Ishikawa (cell line): Measurements from ENCODE around the gene SUOX.

Experiments used
- CEBPB ChIP-seq: IDR thresholded peaks from 2 replicates; pipeline ENCODE4 v1.6.1; 2012
- EGR1 ChIP-seq: IDR thresholded peaks from 2 replicates; pipeline ENCODE4 v1.6.1; 2012
- EP300 ChIP-seq: IDR thresholded peaks from 2 replicates; pipeline ENCODE4 v1.6.1; 2012; ENCODE audit warnings: borderline replicate concordance
- NFIC ChIP-seq: IDR thresholded peaks from 2 replicates; pipeline ENCODE4 v1.6.1; 2012
- RAD21 ChIP-seq: IDR thresholded peaks from 2 replicates; pipeline ENCODE4 v1.6.1; 2012; ENCODE audit warnings: low read depth
- YY1 ChIP-seq: IDR thresholded peaks from 2 replicates; pipeline ENCODE4 v1.6.1; 2012; ENCODE audit warnings: low read depth

DNA sequence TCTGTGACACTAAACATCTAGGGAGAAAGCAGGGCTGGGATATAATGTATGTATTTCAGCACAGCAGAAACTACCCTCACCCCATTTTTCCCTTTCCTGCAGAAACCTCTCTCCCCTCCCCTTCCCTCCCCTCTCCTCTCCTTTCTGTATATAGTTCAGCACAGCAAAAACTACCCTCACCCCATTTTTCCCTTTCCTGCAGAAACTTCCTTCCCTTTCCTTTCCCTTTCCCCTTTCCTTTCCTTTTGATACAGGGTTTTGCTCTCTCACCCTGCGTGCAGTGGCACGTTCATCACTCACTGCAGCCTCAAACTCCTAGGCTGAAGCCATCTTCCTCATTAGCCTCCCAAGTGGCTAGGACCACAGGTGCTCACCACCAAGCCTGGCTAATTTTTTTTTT, 33.3 kb upstream of the SUOX start:
- no peak for TF ChIP-seq CEBPB
- no peak for TF ChIP-seq YY1
- TF ChIP-seq RAD21: no peak
- TF ChIP-seq EP300: no peak
- no peak for TF ChIP-seq NFIC
- TF ChIP-seq EGR1: no peak
